Measurements from ENCODE around the gene CANT1. TPM values are rescaled to one million over a fixed set of nuclear protein-coding genes. Genes with fewer than 3 reads are reported as not detected.
A peak's percentile ranks its signal among the peaks of the same experiment; 100 is the strongest.

Gene CANT1
- total RNA-seq, 2 experiments from 2014 or later, result 78.4 to 81.1 TPM

- Mint-ChIP-seq H3K27ac (no peak overlapping the region), H3K36me3 (ENCODE audit: low read depth) (peaks cover 23% of the 10 kb centered on the region), H3K4me3 (no peak overlapping the region), H3K27me3 (no peaks in the 10 kb centered on the region), H3K9me3 (no peaks in the 10 kb centered on the region), H3K4me1 (peaks cover 17% of the 10 kb centered on the region)
- no peak for DNase-seq
- ChIA-PET POLR2A (interaction anchor here (0.9 kb wide), 1 partner anchor 23 kb away, joined by 3 read pairs; the partner anchor contains the start of gene CANT1), CTCF (interaction anchor here (0.7 to 2.4 kb wide), 2 partner anchors 16 to 50 kb away, joined by 3 to 7 read pairs; no protein-coding TSS in a partner anchor)
Measured at GRCh38 chr17:78986649-78987328, 22.8 kb downstream of the CANT1 start.

GRCh38 chr17:78986048-78986648 is 23.4 kb downstream of the CANT1 start:
- H3K4me3 Mint-ChIP-seq, result no peak overlapping the region
- ChIA-PET CTCF (interaction anchor here (0.9 to 2.4 kb wide), 2 partner anchors 15 to 74 kb away, joined by 6 to 7 read pairs; no protein-coding TSS in a partner anchor), POLR2A (no interaction called here)
- H3K27me3 Mint-ChIP-seq, result no peaks in the 10 kb centered on the region
- peaks cover 16% of the 10 kb centered on the region for H3K36me3 Mint-ChIP-seq (ENCODE audit: low read depth)
- peaks cover 17% of the 10 kb centered on the region for H3K4me1 Mint-ChIP-seq
- DNase-seq, result no peak
- no peak overlapping the region for H3K27ac Mint-ChIP-seq
- no peaks in the 10 kb centered on the region for H3K9me3 Mint-ChIP-seq

- Mint-ChIP-seq H3K27ac (no peak overlapping the region), H3K4me1 (peaks cover 18% of the 10 kb centered on the region), H3K9me3 (no peaks in the 10 kb centered on the region), H3K27me3 (no peaks in the 10 kb centered on the region), H3K36me3 (ENCODE audit: low read depth) (peaks cover 10% of the 10 kb centered on the region), H3K4me3 (no peak overlapping the region)
- ChIA-PET POLR2A (no interaction called here), CTCF (interaction anchor here (0.9 to 2.4 kb wide), 2 partner anchors 14 to 74 kb away, joined by 6 to 7 read pairs; no protein-coding TSS in a partner anchor)
- DNase-seq, result no peak
Measured at GRCh38 chr17:78985395-78985794, 24.2 kb downstream of the CANT1 start.

DNA sequence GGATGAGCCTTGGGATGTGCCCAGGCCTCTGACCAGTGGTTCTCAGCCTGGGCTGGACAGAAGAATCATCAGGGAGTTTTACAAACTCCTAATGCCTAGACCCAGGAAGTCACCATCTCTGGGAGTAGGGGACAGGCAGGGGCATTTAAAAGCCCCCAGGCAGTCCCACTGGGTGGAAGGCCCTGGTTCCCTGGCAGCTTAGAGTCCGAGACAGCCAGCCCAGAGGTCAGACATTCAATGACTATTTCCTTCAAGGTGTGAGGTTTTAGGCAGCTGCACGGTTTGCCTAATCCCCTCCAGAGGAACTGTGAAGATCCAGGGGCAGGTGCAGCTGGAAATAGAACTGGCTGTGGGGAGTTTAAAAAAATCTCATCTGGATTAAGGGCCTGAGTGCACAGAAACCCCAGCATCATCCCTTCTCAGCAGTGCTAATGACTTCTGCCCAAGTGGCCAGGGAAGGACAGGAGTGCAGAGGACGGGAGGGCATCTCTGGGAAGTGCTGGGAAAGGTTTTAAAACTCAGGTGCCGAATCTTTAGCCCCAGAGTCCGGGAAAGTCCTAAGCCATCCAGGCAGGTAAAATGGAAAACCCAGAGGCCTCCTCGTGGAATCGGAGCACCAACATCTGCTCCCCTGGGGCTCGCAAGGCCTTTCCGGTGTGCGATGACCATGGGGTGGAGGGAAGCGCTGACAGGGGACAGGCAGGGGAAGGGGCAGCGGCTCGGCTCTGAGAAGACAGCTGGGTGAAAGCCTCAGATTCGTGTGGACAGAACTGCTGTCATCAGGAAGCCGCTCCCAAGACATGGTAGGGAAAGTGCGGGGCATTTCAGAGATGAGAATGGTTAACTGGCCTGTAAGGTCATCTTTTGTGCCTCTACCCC is 28.3 kb downstream of the CANT1 start:
- POLR2A ChIA-PET, result no interaction called here
- peaks cover 12% of the 10 kb centered on the region for H3K36me3 Mint-ChIP-seq (ENCODE audit: low read depth)
- H3K27ac Mint-ChIP-seq, result no peak overlapping the region
- CTCF ChIA-PET, result interaction anchor here (1.1 to 2.1 kb wide), 2 partner anchors 10 kb away, joined by 3 to 9 read pairs; no protein-coding TSS in a partner anchor
- no peaks in the 10 kb centered on the region for H3K27me3 Mint-ChIP-seq
- H3K4me1 Mint-ChIP-seq, result peaks cover 28% of the 10 kb centered on the region
- DNase-seq, result no peak
- H3K9me3 Mint-ChIP-seq, result no peaks in the 10 kb centered on the region
- H3K4me3 Mint-ChIP-seq, result no peak overlapping the region

- no peak for DNase-seq
- ChIA-PET CTCF (interaction anchor here (2.1 kb wide), 1 partner anchor 10 kb away, joined by 9 read pairs; no protein-coding TSS in a partner anchor), POLR2A (no interaction called here)
- no peaks in the 10 kb centered on the region for H3K27me3 Mint-ChIP-seq
- H3K4me3 Mint-ChIP-seq, result peak overlapping the region; percentile 10
- no peaks in the 10 kb centered on the region for H3K9me3 Mint-ChIP-seq
- no peak overlapping the region for H3K27ac Mint-ChIP-seq
- peaks cover 16% of the 10 kb centered on the region for H3K36me3 Mint-ChIP-seq (ENCODE audit: low read depth)
- peaks cover 22% of the 10 kb centered on the region for H3K4me1 Mint-ChIP-seq
Measured at GRCh38 chr17:78980624-78980972, 29.0 kb downstream of the CANT1 start.

DNA sequence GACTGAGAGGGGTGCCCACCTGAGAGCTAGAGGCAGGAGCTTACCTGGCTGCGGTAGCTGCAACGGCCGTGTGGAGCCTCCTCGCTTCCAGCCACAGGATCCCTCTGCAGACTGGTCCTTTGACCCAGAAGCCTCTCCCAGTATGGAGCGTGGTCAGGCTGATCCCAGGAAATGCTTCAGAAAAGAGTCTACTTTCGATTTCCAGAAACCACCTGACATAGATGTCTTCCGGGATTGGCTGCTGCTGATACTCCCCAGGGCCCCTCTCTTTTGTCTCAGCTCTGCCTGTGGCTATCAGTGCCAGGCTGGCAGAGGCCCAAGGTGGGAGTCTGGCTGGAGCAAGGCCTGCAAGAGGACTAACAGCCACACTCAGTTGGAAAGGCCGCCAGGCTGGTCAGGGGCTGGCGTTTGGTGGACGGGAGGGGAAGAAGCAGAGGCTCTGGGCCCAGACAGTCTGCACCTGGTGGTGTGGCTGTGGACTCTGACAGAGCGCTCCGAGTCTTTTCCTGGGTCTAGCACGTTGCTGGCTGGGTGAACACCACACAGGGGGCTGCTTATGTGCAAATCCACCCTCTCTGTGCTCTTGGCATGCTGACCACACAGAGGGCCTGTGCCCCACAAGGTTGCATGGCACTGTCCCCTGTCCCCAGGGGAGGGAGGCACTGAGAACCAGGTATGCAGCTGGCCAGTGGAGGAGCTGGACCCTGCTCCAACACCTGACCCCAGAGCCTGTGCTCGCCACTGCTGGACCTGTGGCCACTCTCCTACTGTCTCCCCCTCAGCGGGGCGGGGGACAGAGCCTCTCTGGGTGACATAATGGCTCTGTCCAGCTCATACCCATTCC is 29.6 kb downstream of the CANT1 start, which contains the start of gene LGALS3BP:
Gene LGALS3BP, minus strand, starts transcription at position 144 of the 844 bp plus-strand sequence. CDS start 2,732 bp downstream, outside the sequence.
- H3K9me3 Mint-ChIP-seq, result no peaks in the 10 kb centered on the region
- H3K36me3 Mint-ChIP-seq (ENCODE audit: low read depth), result peaks cover 16% of the 10 kb centered on the region
- H3K27me3 Mint-ChIP-seq, result no peaks in the 10 kb centered on the region
- peaks cover 25% of the 10 kb centered on the region for H3K4me1 Mint-ChIP-seq
- DNase-seq, result peak; percentile 52
- CTCF ChIA-PET, result interaction anchor here (1.2 to 2.1 kb wide), 2 partner anchors 9 to 114 kb away, joined by 4 to 9 read pairs; no protein-coding TSS in a partner anchor
- peak within 1 kb of the TSS; percentile 75 for H3K4me3 Mint-ChIP-seq
- POLR2A ChIA-PET, result interaction anchor here (0.7 kb wide), 1 partner anchor 27 kb away, joined by 3 read pairs; no protein-coding TSS in a partner anchor
- peak within 1 kb of the TSS; percentile 76 for H3K27ac Mint-ChIP-seq

GRCh38 chr17:78977997-78978973 is 31.3 kb downstream of the CANT1 start:
- Mint-ChIP-seq H3K27ac (peak overlapping the region; percentile 26), H3K9me3 (no peaks in the 10 kb centered on the region), H3K27me3 (no peaks in the 10 kb centered on the region), H3K36me3 (ENCODE audit: low read depth) (peaks cover 16% of the 10 kb centered on the region), H3K4me3 (peak overlapping the region; percentile 75), H3K4me1 (peaks cover 25% of the 10 kb centered on the region)
- POLR2A ChIA-PET, result no interaction called here
- DNase-seq, result no peak
- CTCF ChIA-PET, result no interaction called here

DNA sequence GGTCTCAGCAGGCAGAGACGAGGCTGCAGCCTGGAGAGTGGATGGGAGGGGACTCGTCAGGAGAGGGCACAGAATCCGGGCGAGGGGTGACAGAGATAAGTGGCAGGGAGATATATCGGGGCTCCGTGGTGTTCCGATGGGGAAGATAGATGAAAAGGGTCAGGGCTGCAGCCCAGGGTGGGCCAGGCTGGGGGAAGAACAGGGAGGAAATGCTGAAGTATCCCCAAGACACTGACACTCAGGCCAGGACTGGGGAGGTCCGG is 32.0 kb downstream of the CANT1 start:
- no peak for DNase-seq
- peak overlapping the region; percentile 40 for H3K4me3 Mint-ChIP-seq
- ChIA-PET CTCF (no interaction called here), POLR2A (no interaction called here)
- no peaks in the 10 kb centered on the region for H3K27me3 Mint-ChIP-seq
- no peaks in the 10 kb centered on the region for H3K9me3 Mint-ChIP-seq
- peak overlapping the region; percentile 26 for H3K27ac Mint-ChIP-seq
- peaks cover 16% of the 10 kb centered on the region for H3K36me3 Mint-ChIP-seq (ENCODE audit: low read depth)
- H3K4me1 Mint-ChIP-seq, result peaks cover 25% of the 10 kb centered on the region

GRCh38 chr17:78976907-78977680 is 32.5 kb downstream of the CANT1 start:
- Mint-ChIP-seq H3K27ac (peak overlapping the region; percentile 26), H3K9me3 (no peaks in the 10 kb centered on the region), H3K36me3 (ENCODE audit: low read depth) (peaks cover 20% of the 10 kb centered on the region), H3K27me3 (no peaks in the 10 kb centered on the region), H3K4me3 (peak overlapping the region; percentile 49), H3K4me1 (peaks cover 25% of the 10 kb centered on the region)
- CTCF ChIA-PET, result no interaction called here
- POLR2A ChIA-PET, result no interaction called here
- no peak for DNase-seq

GRCh38 chr17:78974635-78975591 is 34.7 kb downstream of the CANT1 start:
- no peak for DNase-seq
- no peaks in the 10 kb centered on the region for H3K9me3 Mint-ChIP-seq
- CTCF ChIA-PET, result no interaction called here
- peaks cover 26% of the 10 kb centered on the region for H3K4me1 Mint-ChIP-seq
- H3K36me3 Mint-ChIP-seq (ENCODE audit: low read depth), result peaks cover 33% of the 10 kb centered on the region
- H3K27me3 Mint-ChIP-seq, result no peaks in the 10 kb centered on the region
- H3K4me3 Mint-ChIP-seq, result no peak overlapping the region
- POLR2A ChIA-PET, result no interaction called here
- no peak overlapping the region for H3K27ac Mint-ChIP-seq

Data from activated CD4-positive, alpha-beta memory T cell treated with anti-CD3 and anti-CD28 coated beads, Interleukin-2, amount 10 ng/mL, durations not matched to agents 7 days and 5 days (primary cell).